Neuronal stem cell (in vitro differentiated cells): ENCODE data around the gene ANK2.

ENCODE experiments used
- DNase-seq: peaks from one replicate; pipeline ENCODE4 v3.0.0-alpha.2; 2013; ENCODE audit warnings: low spot score
- H2AFZ ChIP-seq: one replicate; pipeline ENCODE4 v1.6.1; 2013; ENCODE audit warnings: mild to moderate bottlenecking, low read length, inconsistent platforms
- H2AK5ac ChIP-seq: 2 replicates; pipeline ENCODE4 v1.6.1; 2013; ENCODE audit warnings: low read depth, mild to moderate bottlenecking, inconsistent platforms, low read length, moderate library complexity, mixed read lengths
- H2BK120ac ChIP-seq: 2 replicates; pipeline ENCODE4 v1.6.1; 2013; ENCODE audit warnings: low read depth, mild to moderate bottlenecking, inconsistent platforms, low read length, moderate library complexity, mixed read lengths
- H2BK12ac ChIP-seq: one replicate; pipeline ENCODE4 v1.6.1; 2013; ENCODE audit warnings: low read length, inconsistent platforms
- H2BK15ac ChIP-seq: 2 replicates; pipeline ENCODE4 v1.6.1; 2013; ENCODE audit warnings: mild to moderate bottlenecking, low read length, inconsistent platforms, mixed read lengths
- H2BK5ac ChIP-seq: one replicate; pipeline ENCODE4 v1.6.1; 2013; ENCODE audit warnings: inconsistent platforms, mild to moderate bottlenecking, low read length, moderate library complexity
- H3K14ac ChIP-seq: one replicate; pipeline ENCODE4 v1.6.1; 2013; ENCODE audit warnings: low read length, inconsistent platforms
- H3K18ac ChIP-seq: 2 replicates; pipeline ENCODE4 v1.6.1; 2013; ENCODE audit warnings: low read length, inconsistent platforms
- H3K23ac ChIP-seq: 2 replicates; pipeline ENCODE4 v1.6.1; 2013; ENCODE audit warnings: low read depth, mild to moderate bottlenecking, mixed read lengths, low read length, inconsistent platforms; ENCODE audit not compliant: poor library complexity
- H3K27ac ChIP-seq: replicated peaks from 3 replicates; pipeline ENCODE4 v1.5.1; 2013; ENCODE audit warnings: low read length, inconsistent platforms
- H3K27me3 ChIP-seq, 3 experiments: 2 replicates each; pipeline ENCODE4 v1.6.1; 2013; ENCODE audit warnings: low read length in 3 of 3, mild to moderate bottlenecking in 2 of 3, inconsistent platforms in 1 of 3, low read depth in 1 of 3, mixed read lengths in 1 of 3, moderate library complexity in 1 of 3; ENCODE audit not compliant: control insufficient read depth in 3 of 3, insufficient read depth in 3 of 3
- H3K36me3 ChIP-seq, 2 donors: replicated peaks in 1 of 2; 2 replicates each; pipeline ENCODE4 v1.6.1; 2013; ENCODE audit warnings: low read length in 2 of 2; ENCODE audit not compliant: control insufficient read depth in 2 of 2, insufficient read depth in 2 of 2
- H3K4ac ChIP-seq: 2 replicates; pipeline ENCODE4 v1.6.1; 2013; ENCODE audit warnings: inconsistent platforms, mild to moderate bottlenecking, low read length, moderate library complexity
- H3K4me1 ChIP-seq, 2 donors: 1 replicate in 1 of 2; 2 replicates in 1 of 2; pipeline ENCODE4 v1.6.1; 2013; ENCODE audit warnings: low read length in 2 of 2, low read depth in 1 of 2; ENCODE audit not compliant: control insufficient read depth in 2 of 2, insufficient read depth in 1 of 2
- H3K4me2 ChIP-seq: one replicate; pipeline ENCODE4 v1.6.1; 2013; ENCODE audit warnings: mild to moderate bottlenecking, low read length, inconsistent platforms; ENCODE audit not compliant: insufficient read depth, poor library complexity, severe bottlenecking
- H3K4me3 ChIP-seq, 2 donors: 2 replicates each; pipeline ENCODE4 v1.5.1; 2013; ENCODE audit warnings: low read length in 2 of 2, mild to moderate bottlenecking in 2 of 2, inconsistent platforms in 1 of 2, moderate library complexity in 1 of 2
- H3K79me1 ChIP-seq: one replicate; pipeline ENCODE4 v1.6.1; 2013; ENCODE audit warnings: low read depth, mild to moderate bottlenecking, inconsistent platforms, low read length, moderate library complexity
- H3K9ac ChIP-seq: one replicate; pipeline ENCODE4 v1.6.1; 2013; ENCODE audit warnings: mild to moderate bottlenecking, low read depth, low read length, inconsistent platforms; ENCODE audit not compliant: poor library complexity
- H3K9me3 ChIP-seq, 2 donors: replicated peaks in 1 of 2; 2 replicates each; pipeline versions ENCODE3 to v1.6.1; 2013; ENCODE audit warnings: low read length in 2 of 2, mild to moderate bottlenecking in 2 of 2, inconsistent platforms in 1 of 2, low read depth in 1 of 2, mixed read lengths in 1 of 2, moderate library complexity in 1 of 2; ENCODE audit not compliant: control insufficient read depth in 2 of 2, insufficient read depth in 1 of 2
- H4K8ac ChIP-seq: one replicate; pipeline ENCODE4 v1.6.1; 2013; ENCODE audit warnings: low read depth, mild to moderate bottlenecking, inconsistent platforms, low read length, moderate library complexity
- H4K91ac ChIP-seq: one replicate; pipeline ENCODE4 v1.6.1; 2013; ENCODE audit warnings: low read length, low read depth, mild to moderate bottlenecking, inconsistent platforms; ENCODE audit not compliant: poor library complexity
- WGBS, 2 donors: extraction: QIAGEN DNeasy Blood & Tissue Kit; methylation state at CpG; one replicate each; pipeline ENCODE4 v1.1.7; 2013; ENCODE audit warnings: missing lambda C conversion rate in 2 of 2, mixed read lengths in 1 of 2; ENCODE audit not compliant: insufficient read length in 2 of 2, insufficient replicate concordance in 1 of 2; ENCODE audit errors: extremely low coverage in 2 of 2; 5-methylcytosine and 5-hydroxymethylcytosine counted together

ANK2 gene

DNA sequence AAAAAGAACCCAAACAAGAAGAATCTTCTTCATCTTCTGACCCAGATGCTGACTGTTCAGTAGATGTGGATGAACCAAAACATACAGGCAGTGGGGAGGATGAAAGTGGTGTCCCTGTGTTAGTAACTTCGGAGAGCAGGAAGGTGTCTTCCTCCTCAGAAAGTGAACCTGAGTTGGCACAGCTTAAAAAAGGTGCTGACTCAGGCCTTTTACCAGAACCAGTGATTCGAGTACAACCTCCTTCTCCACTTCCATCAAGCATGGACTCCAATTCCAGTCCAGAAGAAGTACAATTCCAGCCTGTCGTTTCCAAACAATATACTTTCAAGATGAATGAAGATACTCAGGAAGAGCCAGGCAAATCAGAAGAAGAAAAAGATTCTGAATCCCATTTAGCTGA is 307.0 kb downstream of the ANK2 start:
- no peaks in the 10 kb centered on the region for H3K79me1 ChIP-seq
- no peak overlapping the region for H2BK5ac ChIP-seq
- no peak overlapping the region for H4K8ac ChIP-seq
- no peak overlapping the region for H2BK120ac ChIP-seq
- H3K18ac ChIP-seq = no peak overlapping the region
- H3K27ac ChIP-seq = no peak overlapping the region
- H3K9me3 ChIP-seq = no peaks in the 10 kb centered on the region
- no peak overlapping the region for H4K91ac ChIP-seq
- H2AFZ ChIP-seq = no peak overlapping the region
- no peak overlapping the region for H3K23ac ChIP-seq
- H3K4me2 ChIP-seq = no peak overlapping the region
- no peak overlapping the region for H3K4ac ChIP-seq
- no peak overlapping the region for H2AK5ac ChIP-seq
- no peaks in the 10 kb centered on the region for H3K4me1 ChIP-seq
- H3K4me3 ChIP-seq = no peak overlapping the region
- no peak overlapping the region for H2BK15ac ChIP-seq
- no peak overlapping the region for H3K14ac ChIP-seq
- no CpG with 5 or more reads among the region's 3 CpGs for whole genome bisulfite sequencing, 2 donors
- no peaks in the 10 kb centered on the region for H3K27me3 ChIP-seq
- H2BK12ac ChIP-seq = no peak overlapping the region
- no peak overlapping the region for H3K9ac ChIP-seq
- peaks cover 0 to 9% of the 10 kb centered on the region in 2 donors for H3K36me3 ChIP-seq
- no peak for DNase-seq

DNA sequence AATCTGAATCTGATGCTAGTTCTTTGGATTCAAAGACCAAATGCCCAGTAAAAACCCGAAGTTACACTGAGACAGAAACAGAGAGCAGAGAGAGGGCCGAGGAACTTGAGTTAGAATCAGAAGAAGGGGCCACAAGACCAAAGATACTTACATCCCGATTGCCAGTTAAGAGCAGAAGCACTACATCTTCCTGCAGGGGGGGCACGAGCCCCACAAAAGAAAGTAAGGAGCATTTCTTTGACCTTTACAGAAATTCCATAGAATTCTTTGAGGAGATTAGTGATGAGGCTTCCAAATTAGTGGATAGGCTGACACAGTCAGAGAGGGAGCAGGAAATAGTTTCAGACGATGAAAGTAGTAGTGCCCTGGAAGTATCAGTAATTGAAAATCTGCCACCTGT is 309.3 kb downstream of the ANK2 start:
- no peak overlapping the region for H2BK12ac ChIP-seq
- no peak overlapping the region for H2BK120ac ChIP-seq
- no peaks in the 10 kb centered on the region for H3K79me1 ChIP-seq
- no peak overlapping the region for H3K14ac ChIP-seq
- no peak overlapping the region for H3K4ac ChIP-seq
- no peak for DNase-seq
- H3K9ac ChIP-seq = no peak overlapping the region
- H3K18ac ChIP-seq = no peak overlapping the region
- no peak overlapping the region for H2BK15ac ChIP-seq
- H3K4me2 ChIP-seq = no peak overlapping the region
- H3K4me3 ChIP-seq = no peak overlapping the region
- no peak overlapping the region for H4K91ac ChIP-seq
- no peak overlapping the region for H3K23ac ChIP-seq
- H3K4me1 ChIP-seq = no peaks in the 10 kb centered on the region
- no CpG with 5 or more reads among the region's 5 CpGs for WGBS, 2 donors
- no peak overlapping the region for H2AK5ac ChIP-seq
- no peak overlapping the region for H2AFZ ChIP-seq
- no peak overlapping the region for H4K8ac ChIP-seq
- no peak overlapping the region for H3K27ac ChIP-seq
- peaks cover 0 to 9% of the 10 kb centered on the region in 2 donors for H3K36me3 ChIP-seq
- no peaks in the 10 kb centered on the region for H3K27me3 ChIP-seq
- no peaks in the 10 kb centered on the region for H3K9me3 ChIP-seq
- H2BK5ac ChIP-seq = no peak overlapping the region

DNA sequence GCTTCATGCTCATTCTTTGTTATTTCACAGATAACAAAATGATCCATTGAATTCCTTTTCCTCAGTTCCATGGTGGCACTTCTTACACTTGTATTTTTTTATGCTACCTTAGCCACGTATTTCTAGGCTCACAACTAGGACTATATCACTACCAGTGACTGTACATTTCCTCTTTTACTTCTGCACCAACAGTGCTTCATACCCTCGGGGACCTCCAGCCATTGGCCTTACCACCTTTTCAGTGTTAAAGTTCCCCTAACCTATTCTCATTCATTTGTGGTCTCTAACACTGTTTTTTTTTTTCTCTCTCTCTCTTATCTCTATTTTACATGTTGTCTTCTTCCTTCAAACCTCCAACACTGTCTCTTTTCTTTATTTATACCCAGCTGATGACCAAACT is 315.9 kb downstream of the ANK2 start:
- Histone ChIP-seq H2BK5ac (no peak overlapping the region), H2AK5ac (no peak overlapping the region), H4K8ac (no peak overlapping the region), H3K27me3 (no peaks in the 10 kb centered on the region), H2BK15ac (no peak overlapping the region), H3K9me3 (no peaks in the 10 kb centered on the region), H2AFZ (no peak overlapping the region), H3K4me2 (no peak overlapping the region), H3K14ac (no peak overlapping the region), H4K91ac (no peak overlapping the region), H2BK12ac (no peak overlapping the region), H3K9ac (no peak overlapping the region), H3K27ac (no peak overlapping the region), H3K4me3 (no peak overlapping the region), H3K23ac (no peak overlapping the region), H3K18ac (no peak overlapping the region), H2BK120ac (no peak overlapping the region), H3K4me1 (no peaks in the 10 kb centered on the region), H3K79me1 (no peaks in the 10 kb centered on the region), H3K36me3 (peaks cover 7 to 20% of the 10 kb centered on the region in 2 donors), H3K4ac (no peak overlapping the region)
- no CpG with 5 or more reads among the region's 2 CpGs for WGBS, 2 donors
- DNase-seq = no peak

DNA sequence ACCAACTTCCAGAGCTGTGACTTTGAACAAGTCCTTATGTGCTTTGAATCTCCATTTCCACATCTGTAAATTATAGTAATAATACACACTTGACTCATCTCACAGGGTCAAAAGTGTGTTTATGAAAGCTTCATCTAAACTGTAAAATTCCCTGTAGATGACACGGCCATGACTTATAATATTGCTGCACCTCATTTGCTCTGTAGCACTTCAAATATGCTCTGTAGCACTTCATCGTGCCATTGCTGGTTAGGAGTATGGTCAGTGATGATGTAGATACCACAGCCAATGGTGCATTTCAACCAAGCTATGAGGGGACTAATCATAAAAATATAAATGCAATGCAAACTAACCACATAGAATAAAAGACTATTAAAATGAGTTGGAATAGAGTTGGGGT is 318.6 kb downstream of the ANK2 start:
- peaks cover 7 to 24% of the 10 kb centered on the region in 2 donors for H3K36me3 ChIP-seq
- WGBS, 2 donors = no CpG with 5 or more reads among the region's 2 CpGs

More for the DNA sequence above, 318.6 kb downstream of the ANK2 start:
- no peak overlapping the region for H3K9ac ChIP-seq
- no peak overlapping the region for H2BK5ac ChIP-seq
- H3K9me3 ChIP-seq = no peaks in the 10 kb centered on the region
- H2BK12ac ChIP-seq = no peak overlapping the region
- no peak overlapping the region for H4K91ac ChIP-seq
- no peaks in the 10 kb centered on the region for H3K4me1 ChIP-seq
- H2AK5ac ChIP-seq = no peak overlapping the region
- no peak overlapping the region for H3K27ac ChIP-seq
- no peak overlapping the region for H3K14ac ChIP-seq
- no peak for DNase-seq
- H3K18ac ChIP-seq = no peak overlapping the region
- no peaks in the 10 kb centered on the region for H3K27me3 ChIP-seq
- H4K8ac ChIP-seq = no peak overlapping the region
- no peak overlapping the region for H3K23ac ChIP-seq
- no peak overlapping the region for H2BK120ac ChIP-seq
- H3K4ac ChIP-seq = no peak overlapping the region
- H2AFZ ChIP-seq = no peak overlapping the region
- H3K4me3 ChIP-seq = no peak overlapping the region
- H2BK15ac ChIP-seq = no peak overlapping the region
- no peaks in the 10 kb centered on the region for H3K79me1 ChIP-seq
- no peak overlapping the region for H3K4me2 ChIP-seq
